HG03108 (cell line): ENCODE data around the gene STK35.
"Not testable (repeated sequence)": the region's sequence is repeated elsewhere in the genome, so short reads cannot be mapped to it uniquely, and the experiment has no call there.

Experiments used
- ATAC-seq: cut with Tn5 transposase; IDR thresholded peaks from one replicate; pipeline ENCODE4 v1.9.1; 2021; ENCODE audit warnings: moderate library complexity; ENCODE audit not compliant: unreplicated experiment

The STK35 gene

DNA sequence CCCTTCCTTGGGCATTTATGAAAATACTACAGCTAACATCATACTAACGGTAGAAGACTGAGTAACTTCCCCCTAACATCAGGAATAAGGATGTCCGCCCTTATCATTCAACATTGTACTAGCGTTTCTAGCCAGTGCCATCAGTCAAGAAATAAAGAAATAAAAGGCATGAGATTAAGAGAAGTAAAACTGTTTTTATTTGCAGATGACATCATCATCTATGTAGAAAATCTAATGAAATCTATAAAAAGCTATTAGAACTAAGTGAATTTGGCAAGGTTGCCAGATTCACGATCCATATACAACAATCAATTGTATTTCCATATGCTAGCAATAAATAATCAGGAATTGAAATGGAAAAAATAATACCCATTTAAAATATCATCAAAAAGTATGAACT is 54.6 kb downstream of the STK35 start:
- ATAC-seq, result no peak

- ATAC-seq, result no peak
Measured at GRCh38 chr20:2156666-2157624, 55.3 kb downstream of the STK35 start.

GRCh38 chr20:2162125-2162822 is 60.6 kb downstream of the STK35 start:
- no peak for ATAC-seq

DNA sequence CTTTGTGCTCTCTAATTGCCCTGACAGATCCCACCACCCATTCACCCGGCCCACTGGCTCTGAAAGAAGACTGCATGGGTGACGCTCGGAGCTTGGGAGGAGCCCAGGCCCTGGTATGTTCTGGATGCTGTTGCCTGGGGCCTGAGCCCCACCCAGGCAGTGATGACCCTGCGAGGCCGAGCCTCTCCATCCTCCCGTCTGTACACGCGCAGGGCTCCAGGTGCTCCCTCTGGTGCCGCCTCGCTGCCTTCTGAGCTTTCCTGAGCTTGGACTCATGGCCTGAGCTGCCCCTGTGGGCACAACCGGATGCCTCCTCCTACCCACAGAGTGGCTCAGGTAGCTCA is 61.2 kb downstream of the STK35 start:
- ATAC-seq, result no peak

DNA sequence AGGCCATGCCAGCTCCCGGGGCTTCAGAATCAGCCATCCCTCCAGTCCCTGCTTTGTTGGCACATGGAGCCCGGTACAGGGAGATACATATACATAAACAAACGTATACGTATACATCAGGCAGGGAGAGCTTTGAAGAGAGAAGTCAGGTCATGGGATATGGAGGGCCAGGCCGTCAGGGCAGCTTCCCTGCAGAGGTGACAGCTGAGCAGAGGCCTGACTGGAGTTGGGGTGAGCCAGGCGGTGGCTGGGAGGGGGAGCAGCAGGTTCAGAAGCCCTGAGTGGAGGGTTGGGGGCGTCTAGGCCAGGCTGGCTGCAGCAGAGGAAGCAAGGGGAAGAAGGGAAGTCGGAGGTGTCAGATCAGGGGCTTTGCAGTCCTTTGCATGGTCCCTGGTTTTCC is 61.7 kb downstream of the STK35 start:
- no peak for ATAC-seq

DNA sequence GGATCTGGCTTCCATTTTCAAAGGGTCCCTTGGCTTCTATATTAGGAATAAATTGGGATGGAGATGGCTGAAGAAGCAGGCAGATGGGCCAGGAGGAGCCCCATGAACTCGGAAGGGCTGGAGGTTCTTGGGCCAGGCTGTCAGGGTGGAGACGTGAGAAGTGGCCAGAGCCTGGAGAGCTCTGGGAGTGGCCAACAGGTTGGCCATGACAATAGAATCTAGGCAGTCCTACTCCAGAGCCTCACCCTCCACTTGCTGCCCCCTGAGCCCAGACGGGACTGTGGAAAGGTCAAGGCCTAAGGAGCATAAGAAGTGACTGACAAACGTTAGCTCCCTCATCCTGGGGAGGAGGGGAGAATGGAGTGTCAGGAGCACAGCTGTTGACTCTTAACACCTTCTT is 62.1 kb downstream of the STK35 start:
- ATAC-seq, result no peak

- no peak for ATAC-seq
Measured at GRCh38 chr20:2164421-2164820, 62.8 kb downstream of the STK35 start.

GRCh38 chr20:2164966-2165365 is 63.3 kb downstream of the STK35 start:
- no peak for ATAC-seq

GRCh38 chr20:2165871-2166270 is 64.2 kb downstream of the STK35 start:
- ATAC-seq, result no peak

GRCh38 chr20:2167112-2167511 is 65.5 kb downstream of the STK35 start:
- no peak for ATAC-seq

DNA sequence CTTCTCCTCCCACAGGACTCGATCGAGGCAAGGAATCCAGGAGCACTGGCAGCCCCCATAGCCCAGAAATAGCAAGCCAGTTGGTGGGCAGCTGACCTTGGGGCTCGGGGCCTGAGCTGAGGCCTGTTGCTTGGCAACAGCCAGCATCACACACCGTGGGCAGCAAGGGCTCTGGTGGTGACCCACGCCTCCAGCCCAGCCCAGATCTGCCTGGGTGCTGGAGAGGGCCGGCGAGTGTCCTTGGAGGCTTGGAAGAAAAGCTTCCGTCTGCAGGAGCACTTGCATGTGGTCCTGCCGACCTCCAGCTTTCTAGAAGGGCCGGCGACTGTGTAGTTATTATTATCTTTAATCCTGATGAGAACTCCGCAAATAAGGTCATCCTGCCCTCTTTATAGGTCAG is 67.3 kb downstream of the STK35 start:
- no peak for ATAC-seq

- no peak for ATAC-seq
Measured at GRCh38 chr20:2169456-2170088, 67.9 kb downstream of the STK35 start.

DNA sequence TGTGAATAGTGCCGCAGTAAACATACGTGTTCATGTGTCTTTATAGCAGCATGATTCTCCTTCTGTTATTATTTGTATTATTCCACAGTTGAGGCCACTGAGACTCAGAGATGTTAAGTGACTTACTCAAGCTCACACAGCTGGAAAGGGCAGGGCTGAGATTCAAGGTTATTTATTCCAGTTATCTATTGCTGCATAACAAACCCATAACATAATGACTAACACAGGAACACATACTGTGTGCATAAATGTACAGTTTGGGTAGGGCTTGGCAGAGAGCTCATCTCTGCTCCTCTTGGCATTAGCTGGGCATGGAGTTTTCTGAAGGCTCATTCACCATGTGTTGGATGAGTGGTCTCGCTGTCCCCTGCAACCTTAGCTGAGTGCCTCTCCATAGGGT is 68.8 kb downstream of the STK35 start:
- ATAC-seq, result no peak

GRCh38 chr20:2171266-2171790 is 69.7 kb downstream of the STK35 start:
- no peak for ATAC-seq

DNA sequence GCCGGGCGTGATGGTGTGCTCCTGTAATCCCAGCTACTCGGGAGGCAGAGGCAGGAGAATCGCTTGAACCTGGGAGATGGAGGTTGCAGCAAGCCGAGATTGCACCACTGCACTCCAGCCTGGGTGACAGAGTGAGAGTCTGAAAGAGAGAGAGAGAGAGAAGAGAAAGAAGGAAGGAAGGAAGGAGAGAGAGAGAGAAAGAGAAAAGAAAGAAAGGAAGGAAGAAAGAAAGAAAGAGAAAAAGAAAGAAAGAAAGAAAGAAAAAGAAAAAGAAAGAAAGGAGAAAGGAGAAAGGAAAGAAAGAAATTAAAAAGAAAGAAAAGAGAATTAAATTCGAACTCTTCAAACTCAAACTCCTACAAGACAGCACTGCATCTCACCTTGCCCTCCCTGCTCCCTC is 70.2 kb downstream of the STK35 start:
- not testable (repeated sequence) for ATAC-seq

GRCh38 chr20:2172305-2173175 is 70.9 kb downstream of the STK35 start:
- ATAC-seq, result no peak

DNA sequence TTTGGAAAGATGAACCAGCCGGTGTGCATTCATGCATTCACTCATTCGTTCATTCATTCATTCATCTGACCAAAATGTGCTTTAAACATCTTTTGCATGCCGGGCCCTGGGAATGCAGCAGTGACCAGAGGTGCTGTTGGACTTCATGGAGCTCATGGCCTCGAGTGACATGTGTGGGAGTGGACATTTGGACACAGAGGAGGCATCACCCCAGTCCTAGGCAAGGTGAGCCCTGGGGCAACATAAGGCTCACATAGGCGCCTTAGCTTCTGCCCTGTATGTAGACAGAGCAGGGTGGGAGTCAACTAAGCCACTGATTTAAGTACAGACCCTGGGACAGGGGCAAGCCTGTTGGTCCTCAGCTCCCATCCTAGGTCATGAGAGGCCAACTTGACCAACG is 71.6 kb downstream of the STK35 start:
- ATAC-seq, result no peak

DNA sequence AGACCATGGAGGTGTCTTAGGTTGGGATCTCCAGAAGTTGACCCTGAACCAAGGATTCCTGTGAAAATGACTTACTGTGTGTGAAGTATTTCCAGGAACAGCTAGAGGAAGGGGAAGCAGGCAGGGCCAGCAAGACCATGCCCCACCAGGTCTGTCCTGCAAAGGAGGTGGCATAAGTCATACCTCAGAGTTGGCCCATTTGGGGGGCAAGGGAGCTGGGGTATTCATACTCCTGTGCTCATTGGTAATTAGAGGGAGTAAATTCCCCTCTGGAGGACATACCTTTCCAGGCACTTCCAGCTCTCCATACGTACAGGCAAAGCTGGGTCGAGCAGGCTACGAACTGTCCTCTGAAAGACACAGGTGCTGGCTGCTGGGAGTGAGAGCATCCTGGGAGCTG is 72.4 kb downstream of the STK35 start:
- ATAC-seq, result no peak

- no peak for ATAC-seq
Measured at GRCh38 chr20:2176946-2177345, 75.3 kb downstream of the STK35 start.

DNA sequence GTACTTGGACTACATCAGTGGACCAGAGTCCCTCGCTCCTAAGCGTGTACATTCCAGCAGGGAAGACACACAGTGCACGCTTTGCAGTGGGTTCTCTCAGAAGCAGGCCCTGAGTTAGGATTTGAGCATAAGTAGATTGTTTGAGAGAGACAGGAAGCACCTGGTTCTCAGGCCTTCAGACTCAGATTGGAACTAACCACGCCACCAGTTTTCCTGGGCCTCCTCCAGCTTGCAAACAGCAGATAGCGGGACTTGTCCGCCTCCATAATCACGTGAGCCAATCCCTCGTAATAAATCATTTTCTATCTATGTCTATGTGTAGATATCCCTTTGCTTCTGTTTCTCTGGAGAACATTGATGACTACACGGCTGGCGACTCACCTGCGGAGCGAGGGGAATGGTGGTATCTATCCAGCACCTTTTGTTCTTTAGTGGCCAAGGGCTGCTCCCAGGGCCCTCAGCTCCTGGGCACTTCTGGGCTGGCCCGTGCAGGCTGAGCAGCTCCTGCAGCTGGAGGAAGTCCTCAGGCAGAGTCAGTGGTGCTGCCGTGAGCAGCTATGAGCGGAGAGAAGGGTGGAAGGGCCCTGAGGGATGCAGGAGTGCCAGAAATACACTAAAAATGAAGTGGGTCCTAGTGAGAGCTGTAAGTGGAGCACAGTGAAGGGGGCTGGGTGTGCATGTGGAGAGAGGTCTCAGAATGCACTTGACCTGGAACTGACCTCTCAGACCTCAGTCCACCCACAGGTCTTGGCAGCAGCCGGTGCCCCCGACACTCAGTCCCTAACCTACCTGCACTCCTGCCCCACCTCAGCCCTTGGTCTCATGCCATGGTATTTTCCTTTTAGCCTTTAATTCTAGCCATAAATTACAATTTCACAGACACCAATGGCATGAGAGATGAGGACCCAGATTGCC is 76.9 kb downstream of the STK35 start:
- no peak for ATAC-seq
